Keratinocyte (primary cell): ENCODE measurements around the gene COQ9. TPM values are rescaled to one million over a fixed set of nuclear protein-coding genes. Genes with fewer than 3 reads are reported as not detected.
"Not testable (repeated sequence)": the region's sequence is repeated elsewhere in the genome, so short reads cannot be mapped to it uniquely, and the experiment has no call there.

Experiments
- DNase-seq: peaks from one replicate; pipeline ENCODE4 v3.0.0-alpha.2; 2011; ENCODE audit warnings: low read depth, missing footprints, low spot score
- FAIRE-seq: peaks from 2 replicates; lab custom pipeline; 2011; peaks lifted over from hg19 to GRCh38; lab: Jason Lieb, UNC
- H2AFZ ChIP-seq: 2 replicates; pipeline ENCODE4 v1.6.0; 2012; ENCODE audit warnings: low read length, control low read depth, inconsistent platforms; ENCODE audit not compliant: control insufficient read depth
- H3K27ac ChIP-seq: 2 replicates; pipeline ENCODE4 v1.5.1; 2011; ENCODE audit warnings: low read length; ENCODE audit not compliant: control insufficient read depth, insufficient read depth
- H3K27me3 ChIP-seq: 3 replicates; pipeline ENCODE4 v1.6.0; 2011; ENCODE audit warnings: low read length; ENCODE audit not compliant: control insufficient read depth, insufficient read depth; ENCODE audit errors: extremely low read depth
- H3K36me3 ChIP-seq, 2 experiments: 2 replicates in 1 of 2; 3 replicates in 1 of 2; pipeline ENCODE4 v1.5.1; 2011; ENCODE audit warnings: low read length in 2 of 2, mild to moderate bottlenecking in 1 of 2; ENCODE audit not compliant: control insufficient read depth in 2 of 2, insufficient read depth in 2 of 2; ENCODE audit errors: extremely low read depth in 1 of 2
- H3K4me1 ChIP-seq: 3 replicates; pipeline ENCODE4 v1.5.1; 2011; ENCODE audit warnings: low read length; ENCODE audit not compliant: control insufficient read depth, insufficient read depth; ENCODE audit errors: extremely low read depth
- H3K4me2 ChIP-seq: 3 replicates; pipeline ENCODE4 v1.6.0; 2011; ENCODE audit warnings: low read depth, low read length; ENCODE audit not compliant: control insufficient read depth, insufficient read depth; ENCODE audit errors: extremely low read depth
- H3K4me3 ChIP-seq, 3 experiments: fragments of 200-600 bp in 1 of 3; sonication (generic) in 1 of 3; 2 replicates in 2 of 3; 3 replicates in 1 of 3; pipeline ENCODE4 v1.5.1; 2011 to 2016; ENCODE audit warnings: low read length in 3 of 3, mild to moderate bottlenecking in 3 of 3, control low read depth in 2 of 3, inconsistent platforms in 1 of 3, low read depth in 1 of 3, mixed read lengths in 1 of 3, mixed run types in 1 of 3, moderate library complexity in 1 of 3; ENCODE audit not compliant: control insufficient read depth in 2 of 3, insufficient read depth in 2 of 3; ENCODE audit errors: extremely low read depth in 1 of 3
- H3K79me2 ChIP-seq: 2 replicates; pipeline ENCODE4 v1.6.0; 2012; ENCODE audit warnings: low read length; ENCODE audit not compliant: control insufficient read depth, insufficient read depth
- H3K9ac ChIP-seq: 3 replicates; pipeline ENCODE4 v1.6.0; 2011; ENCODE audit warnings: low read length; ENCODE audit not compliant: control insufficient read depth, insufficient read depth; ENCODE audit errors: extremely low read depth
- H3K9me1 ChIP-seq: 3 replicates; pipeline ENCODE4 v1.6.0; 2011; ENCODE audit warnings: low read length; ENCODE audit not compliant: control insufficient read depth, insufficient read depth; ENCODE audit errors: extremely low read depth
- H3K9me3 ChIP-seq: 2 replicates; pipeline ENCODE4 v1.5.1; 2012; ENCODE audit warnings: low read depth, low read length; ENCODE audit not compliant: control insufficient read depth
- H4K20me1 ChIP-seq: 3 replicates; pipeline ENCODE4 v1.6.0; 2011; ENCODE audit warnings: low read length; ENCODE audit not compliant: control insufficient read depth, insufficient read depth; ENCODE audit errors: extremely low read depth
- CTCF ChIP-seq, 3 experiments: IDR thresholded peaks in 1 of 3; conservative IDR thresholded peaks in 1 of 3; optimal IDR thresholded peaks in 1 of 3; 2 replicates in 2 of 3; 3 replicates in 1 of 3; pipeline versions ENCODE3 to v1.5.1; 2011; ENCODE audit warnings: low read length in 3 of 3, mild to moderate bottlenecking in 3 of 3, moderate library complexity in 2 of 3, control low read depth in 1 of 3, inconsistent platforms in 1 of 3; ENCODE audit not compliant: insufficient read depth in 2 of 3; ENCODE audit errors: extremely low read depth in 1 of 3
- EZH2 ChIP-seq: IDR thresholded peaks from one replicate; pipeline ENCODE4 v1.6.1; 2012; ENCODE audit warnings: inconsistent platforms, mild to moderate bottlenecking, low read length, moderate library complexity
- dilution Hi-C: fragments of 300-500 bp; cut with MboI; formaldehyde crosslinking; loops from one replicate; pipeline ENCODE4 v1.7.0; 2020; ENCODE audit warnings: low sequenced_read_pairs; ENCODE audit not compliant: extremely low pct_ligation_motif_present
- polyA plus RNA-seq, 5 experiments: library from polyadenylated mRNA; depleted of rRNA in 3 of 5; stranded (reverse) in 3 of 5; stranded (forward) in 1 of 5; unstranded in 1 of 5; fragments of >200 nt; gene quantifications; 1 replicate in 1 of 5; 2 replicates in 3 of 5; 3 replicates in 1 of 5; pipeline versions ENCODE4 v1.2.1 to v1.2.3, GENCODE V29; 2011 to 2012; ENCODE audit warnings: missing spikeins in 2 of 5, low read depth in 1 of 5, low replicate concordance in 1 of 5

The COQ9 gene
- polyA plus RNA-seq, 1 donor (not counting 4 experiments of a cell fraction or from before 2014, with no cell fraction given), result 62.8 TPM

- Histone ChIP-seq H3K9me3 (no peaks in the 10 kb centered on the region), H3K36me3 (no peaks in the 10 kb centered on the region), H3K4me2 (no peak overlapping the region), H3K9me1 (no peaks in the 10 kb centered on the region), H3K27me3 (no peaks in the 10 kb centered on the region), H3K9ac (no peak overlapping the region), H3K4me1 (no peaks in the 10 kb centered on the region), H4K20me1 (no peaks in the 10 kb centered on the region), H3K27ac (no peak overlapping the region), H2AFZ (no peak overlapping the region), H3K79me2 (no peaks in the 10 kb centered on the region), H3K4me3 (no peak overlapping the region)
- DNase-seq (no peak), FAIRE-seq (no peak)
- TF ChIP-seq EZH2 (no peak), CTCF (optimal IDR thresholded peaks at IDR 0.05 in 1 of 3, IDR thresholded peaks at IDR 0.05 in 1 of 3, conservative IDR thresholded peaks at IDR 0.05 in 1 of 3; ENCODE audit: extremely low read depth in 1 of 3, insufficient read depth in 2 of 3, low read length in 3 of 3) (no peak)
- dilution Hi-C loops, result no loop called here
Observed at GRCh38 chr16:57498031-57498430, 50.8 kb downstream of the COQ9 start.

- H3K4me2 ChIP-seq, H3K36me3 ChIP-seq, H3K9me1 ChIP-seq, H3K4me1 ChIP-seq, DNase-seq, H2AFZ ChIP-seq, dilution Hi-C loops, H3K9me3 ChIP-seq, FAIRE-seq, H3K79me2 ChIP-seq, H3K4me3 ChIP-seq, H3K9ac ChIP-seq, H3K27me3 ChIP-seq, H3K27ac ChIP-seq, H4K20me1 ChIP-seq: not testable (repeated sequence)
Observed at GRCh38 chr16:57499941-57500340, 52.7 kb downstream of the COQ9 start.

GRCh38 chr16:57500578-57501111, 53.4 kb downstream of the COQ9 start:
- dilution Hi-C loops, result no loop called here
- Histone ChIP-seq H3K4me3 (no peak overlapping the region), H3K9me3 (no peaks in the 10 kb centered on the region), H3K4me1 (no peaks in the 10 kb centered on the region), H3K4me2 (no peak overlapping the region), H3K9me1 (no peaks in the 10 kb centered on the region), H3K27ac (no peak overlapping the region), H3K27me3 (peaks cover 4% of the 10 kb centered on the region), H3K79me2 (no peaks in the 10 kb centered on the region), H3K36me3 (no peaks in the 10 kb centered on the region), H4K20me1 (no peaks in the 10 kb centered on the region), H3K9ac (no peak overlapping the region), H2AFZ (no peak overlapping the region)
- FAIRE-seq (no peak), DNase-seq (no peak)
- TF ChIP-seq CTCF (optimal IDR thresholded peaks at IDR 0.05 in 1 of 3, IDR thresholded peaks at IDR 0.05 in 1 of 3, conservative IDR thresholded peaks at IDR 0.05 in 1 of 3; ENCODE audit: extremely low read depth in 1 of 3, insufficient read depth in 2 of 3, low read length in 3 of 3) (no peak), EZH2 (no peak)
